ENCODE results near the gene CD59. TPM values are rescaled to one million over a fixed set of nuclear protein-coding genes. Genes with fewer than 3 reads are reported as not detected.
A peak's percentile ranks its signal among the peaks of the same experiment; 100 is the strongest.

Gene CD59
- total RNA-seq, 1 experiment from 2014 or later, result 170 TPM

- peak overlapping the region; percentile 97 for H3K9ac ChIP-seq (ENCODE audit: low read length)
- H3K36me3 ChIP-seq (ENCODE audit: low read depth, low read length), result no peaks in the 10 kb centered on the region
- H3K9me3 ChIP-seq (ENCODE audit: low read length), result no peaks in the 10 kb centered on the region
- no peaks in the 10 kb centered on the region for H3K9me2 ChIP-seq (replicated peaks; ENCODE audit: low read length)
- H3K4me3 ChIP-seq (ENCODE audit: low read length), result no peak overlapping the region
- H3K27ac ChIP-seq (ENCODE audit: low read length), result peak overlapping the region; percentile 100
- TF ChIP-seq, protein P1, sequence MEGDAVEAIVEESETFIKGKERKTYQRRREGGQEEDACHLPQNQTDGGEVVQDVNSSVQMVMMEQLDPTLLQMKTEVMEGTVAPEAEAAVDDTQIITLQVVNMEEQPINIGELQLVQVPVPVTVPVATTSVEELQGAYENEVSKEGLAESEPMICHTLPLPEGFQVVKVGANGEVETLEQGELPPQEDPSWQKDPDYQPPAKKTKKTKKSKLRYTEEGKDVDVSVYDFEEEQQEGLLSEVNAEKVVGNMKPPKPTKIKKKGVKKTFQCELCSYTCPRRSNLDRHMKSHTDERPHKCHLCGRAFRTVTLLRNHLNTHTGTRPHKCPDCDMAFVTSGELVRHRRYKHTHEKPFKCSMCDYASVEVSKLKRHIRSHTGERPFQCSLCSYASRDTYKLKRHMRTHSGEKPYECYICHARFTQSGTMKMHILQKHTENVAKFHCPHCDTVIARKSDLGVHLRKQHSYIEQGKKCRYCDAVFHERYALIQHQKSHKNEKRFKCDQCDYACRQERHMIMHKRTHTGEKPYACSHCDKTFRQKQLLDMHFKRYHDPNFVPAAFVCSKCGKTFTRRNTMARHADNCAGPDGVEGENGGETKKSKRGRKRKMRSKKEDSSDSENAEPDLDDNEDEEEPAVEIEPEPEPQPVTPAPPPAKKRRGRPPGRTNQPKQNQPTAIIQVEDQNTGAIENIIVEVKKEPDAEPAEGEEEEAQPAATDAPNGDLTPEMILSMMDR (conservative IDR thresholded peaks at IDR 0.05; ENCODE audit: low read depth, low read length), result no peak
- no peak for TF ChIP-seq EZH2phosphoT487 (IDR thresholded peaks at IDR 0.05; ENCODE audit: borderline replicate concordance, low read length)
- no peak for TF ChIP-seq EZH2 (IDR thresholded peaks at IDR 0.05; ENCODE audit: low read length, unreplicated experiment)
- ATAC-seq (no peak), DNase-seq (no peak)
- peaks cover 70% of the 10 kb centered on the region for H3K4me1 ChIP-seq (ENCODE audit: insufficient read depth, low read length)
- CTCF ChIA-PET, result interaction anchor here (0.5 to 5.3 kb wide), 4 partner anchors 9 to 72 kb away, joined by 3 to 44 read pairs (median 6); partner anchors contain the start of gene C11orf91
- TSS peak; percentile 44 for BruUV-seq (replicated peaks)
- POLR2A ChIA-PET (ENCODE audit: unreplicated experiment), result interaction anchor here (0.6 to 3.5 kb wide), 8 partner anchors 9 to 241 kb away, joined by 3 to 45 read pairs (median 6); partner anchors contain the start of genes C11orf91 and CD59
- H3F3A ChIP-seq (ENCODE audit: low read length, unreplicated experiment), result peaks cover 22% of the 10 kb centered on the region
- H2AFZ ChIP-seq (ENCODE audit: low read length), result no peak overlapping the region
- no peaks in the 10 kb centered on the region for H4K20me1 ChIP-seq (ENCODE audit: low read length)
- no peaks in the 10 kb centered on the region for H3K27me3 ChIP-seq (ENCODE audit: low read length)
- H3K79me2 ChIP-seq (ENCODE audit: low read length), result no peaks in the 10 kb centered on the region
- intact Hi-C loops (cut with micrococcal nuclease), result loop anchor here (10.0 kb wide), 1 partner anchor 112 kb away; no protein-coding TSS in a partner anchor
- peak overlapping the region; percentile 77 for H3K4me2 ChIP-seq (ENCODE audit: low read length)
These were observed 43.7 kb downstream of the CD59 start for GRCh38 chr11:33692541-33692940.

GRCh38 chr11:33692013-33692504 is 44.2 kb downstream of the CD59 start:
- Histone ChIP-seq H3K4me3 (ENCODE audit: low read length) (peak overlapping the region; percentile 24; the same call in 1 of the 2 replicates), H3K27ac (ENCODE audit: low read length) (peak overlapping the region; percentile 100), H3F3A (ENCODE audit: low read length, unreplicated experiment) (peaks cover 22% of the 10 kb centered on the region), H3K9me2 (replicated peaks; ENCODE audit: low read length) (no peaks in the 10 kb centered on the region), H3K9ac (ENCODE audit: low read length) (peak overlapping the region; percentile 97), H2AFZ (ENCODE audit: low read length) (no peak overlapping the region), H3K4me1 (ENCODE audit: insufficient read depth, low read length) (peaks cover 68% of the 10 kb centered on the region), H3K79me2 (ENCODE audit: low read length) (no peaks in the 10 kb centered on the region), H4K20me1 (ENCODE audit: low read length) (no peaks in the 10 kb centered on the region), H3K36me3 (ENCODE audit: low read depth, low read length) (no peaks in the 10 kb centered on the region), H3K27me3 (ENCODE audit: low read length) (no peaks in the 10 kb centered on the region), H3K9me3 (ENCODE audit: low read length) (no peaks in the 10 kb centered on the region), H3K4me2 (ENCODE audit: low read length) (peak overlapping the region; percentile 77)
- DNase-seq, result peak; percentile 96
- ATAC-seq, result peak; percentile 14
- intact Hi-C loops (cut with micrococcal nuclease), result loop anchor here (10.0 kb wide), 1 partner anchor 113 kb away; no protein-coding TSS in a partner anchor
- ChIA-PET CTCF (interaction anchor here (0.5 to 5.3 kb wide), 4 partner anchors 9 to 71 kb away, joined by 3 to 44 read pairs (median 6); partner anchors contain the start of gene C11orf91), POLR2A (ENCODE audit: unreplicated experiment) (interaction anchor here (0.6 to 3.5 kb wide), 8 partner anchors 10 to 50 kb away, joined by 3 to 45 read pairs (median 8); partner anchors contain the start of genes C11orf91 and CD59)
- TF ChIP-seq EZH2phosphoT487 (IDR thresholded peaks at IDR 0.05; ENCODE audit: borderline replicate concordance, low read length), result no peak
- TF ChIP-seq, protein P1 (conservative IDR thresholded peaks at IDR 0.05; ENCODE audit: low read depth, low read length), result no peak
- no peak for TF ChIP-seq EZH2 (IDR thresholded peaks at IDR 0.05; ENCODE audit: low read length, unreplicated experiment)
- no TSS peak for BruUV-seq (replicated peaks)

All from PC-3 (cell line).